Measurements from ENCODE around the gene CCDC83.
"Not testable (repeated sequence)": the region's sequence is repeated elsewhere in the genome, so short reads cannot be mapped to it uniquely, and the experiment has no call there.

Gene CCDC83

DNA sequence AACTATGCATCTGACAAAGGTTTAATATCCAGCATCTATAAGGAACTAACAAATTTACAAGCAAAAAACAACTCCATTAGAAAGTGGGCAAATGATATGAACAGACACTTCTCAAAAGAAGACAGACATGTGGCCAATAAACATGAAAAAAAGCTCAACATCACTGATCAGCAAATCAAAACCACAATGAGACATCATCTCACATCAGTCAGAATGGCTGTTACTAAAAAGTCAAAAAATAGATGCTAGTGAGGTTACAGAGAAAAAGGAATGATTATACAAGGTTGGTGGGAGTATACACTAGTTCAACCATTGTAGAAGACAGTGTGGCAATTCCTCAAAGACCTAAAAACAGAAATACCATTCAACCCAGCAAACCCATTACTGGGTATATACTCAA is 14.3 kb upstream of the CCDC83 start:
- DNase-seq, result not testable (repeated sequence)

- no peak for DNase-seq
These were observed 11.3 kb upstream of the CCDC83 start for GRCh38 chr11:85843929-85844328.

DNA sequence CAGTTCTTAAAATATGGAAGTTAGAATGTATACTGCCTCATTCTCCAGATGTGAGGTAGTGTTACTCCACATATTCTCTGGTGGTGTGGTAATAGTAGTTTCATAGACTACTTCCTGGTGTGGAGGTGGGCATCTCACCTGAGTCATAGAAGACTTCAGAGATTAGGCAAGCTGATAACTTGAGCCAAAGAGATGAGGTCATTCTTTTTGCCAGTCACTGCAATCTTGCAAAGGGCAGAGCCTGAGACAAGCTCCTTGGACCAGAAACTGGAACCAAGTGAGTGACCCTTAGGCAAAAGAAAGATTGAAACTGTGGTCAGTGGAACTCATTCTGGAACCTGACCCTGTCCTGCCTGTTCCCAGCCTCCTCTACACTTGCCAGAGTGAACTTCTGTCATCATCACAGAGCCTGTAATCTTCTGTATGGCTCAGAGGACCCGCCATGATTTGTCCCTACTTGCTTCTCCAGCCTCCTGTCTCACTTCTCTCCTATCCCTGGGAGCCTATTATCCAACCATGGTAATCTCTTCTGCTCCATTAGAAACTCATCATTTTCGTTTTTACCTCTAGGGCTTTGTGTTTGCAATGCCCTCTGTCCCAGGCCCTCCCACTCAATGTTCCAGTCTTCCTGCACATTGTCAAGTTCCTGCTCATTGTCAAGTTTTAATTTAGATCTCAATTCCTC is 10.6 kb upstream of the CCDC83 start:
- DNase-seq, result no peak

DNA sequence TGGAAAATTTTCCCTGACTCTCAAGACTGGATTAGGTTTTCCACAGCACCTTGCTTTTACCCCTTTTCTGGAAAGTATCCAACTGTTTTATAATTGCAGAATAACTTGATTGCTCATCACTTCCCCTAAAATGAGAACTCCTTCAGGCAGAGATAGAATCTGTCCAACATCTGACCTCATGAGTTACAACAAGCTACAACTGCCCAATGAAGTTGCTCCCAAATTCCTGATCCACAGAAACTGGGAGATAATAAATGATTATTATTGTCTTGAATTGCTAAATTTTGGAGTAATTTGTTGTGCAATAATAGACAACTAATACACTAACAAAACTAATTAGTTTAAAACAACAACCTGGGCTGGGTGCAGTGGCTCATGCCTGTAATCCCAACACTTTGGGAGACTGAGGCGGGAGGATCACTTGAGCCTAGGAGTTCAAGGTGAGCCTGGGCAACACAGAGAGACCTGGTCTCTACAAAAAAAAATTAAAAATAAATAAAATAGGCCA is 10.0 kb upstream of the CCDC83 start:
- DNase-seq, result no peak

DNA sequence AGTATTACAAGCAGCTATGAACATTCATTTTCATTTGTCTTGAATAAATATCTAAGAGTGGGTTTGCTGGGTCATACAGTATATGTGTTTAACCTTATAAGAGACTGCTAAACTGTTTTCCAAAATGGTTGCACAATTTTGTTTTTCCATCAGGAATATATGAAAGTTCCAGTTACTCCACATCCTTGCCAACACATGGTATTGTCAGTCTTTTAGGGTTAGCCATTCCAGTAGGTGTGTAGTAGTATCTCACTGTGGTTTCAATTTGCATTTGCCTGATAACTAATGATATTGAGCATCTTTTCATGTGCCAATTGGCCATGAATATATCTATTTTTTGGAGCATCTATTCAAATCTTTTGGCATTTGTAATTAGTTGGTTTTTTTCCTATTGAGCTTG is 7.7 kb upstream of the CCDC83 start:
- no peak for DNase-seq

DNA sequence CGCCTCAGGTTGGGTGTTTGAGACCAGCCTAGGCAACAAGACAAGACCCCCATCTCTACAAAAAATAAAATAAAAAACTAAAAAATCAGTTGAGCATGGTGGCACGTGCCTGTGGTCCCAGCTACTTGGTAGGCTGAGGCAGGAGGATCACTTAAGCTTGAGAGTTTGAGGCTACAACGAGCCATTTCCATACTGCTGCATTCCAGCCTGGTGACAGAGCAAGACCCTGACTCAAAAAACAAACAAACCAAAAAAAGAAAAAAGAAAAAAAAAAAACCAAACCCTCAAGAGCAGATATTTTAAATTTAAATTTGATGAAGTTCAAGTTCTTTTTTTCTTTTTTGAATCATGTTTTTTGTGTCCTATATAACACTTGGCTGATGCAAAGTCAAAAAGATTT is 7.2 kb upstream of the CCDC83 start:
- DNase-seq, result no peak

- no peak for DNase-seq
These were observed 6.6 kb upstream of the CCDC83 start for GRCh38 chr11:85848556-85848955.

DNA sequence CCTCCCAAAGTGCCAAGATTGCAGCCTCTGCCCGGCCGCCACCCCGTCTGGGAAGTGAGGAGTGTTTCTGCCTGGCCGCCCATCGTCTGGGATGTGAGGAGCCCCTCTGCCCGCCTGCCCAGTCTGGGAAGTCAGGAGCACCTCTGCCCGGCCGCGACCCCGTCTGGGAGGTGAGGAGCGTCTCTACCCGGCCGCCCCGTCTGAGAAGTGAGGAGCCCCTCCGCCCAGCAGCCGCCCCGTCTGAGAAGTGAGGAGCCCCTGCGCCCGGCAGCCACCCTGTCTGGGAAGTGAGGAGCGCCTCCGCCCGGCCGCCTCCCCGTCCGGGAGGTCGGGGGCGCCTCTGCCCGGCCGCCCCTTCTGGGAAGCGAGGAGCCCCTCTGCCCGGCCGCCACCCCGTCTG is 2.4 kb upstream of the CCDC83 start:
- DNase-seq, result not testable (repeated sequence)

DNA sequence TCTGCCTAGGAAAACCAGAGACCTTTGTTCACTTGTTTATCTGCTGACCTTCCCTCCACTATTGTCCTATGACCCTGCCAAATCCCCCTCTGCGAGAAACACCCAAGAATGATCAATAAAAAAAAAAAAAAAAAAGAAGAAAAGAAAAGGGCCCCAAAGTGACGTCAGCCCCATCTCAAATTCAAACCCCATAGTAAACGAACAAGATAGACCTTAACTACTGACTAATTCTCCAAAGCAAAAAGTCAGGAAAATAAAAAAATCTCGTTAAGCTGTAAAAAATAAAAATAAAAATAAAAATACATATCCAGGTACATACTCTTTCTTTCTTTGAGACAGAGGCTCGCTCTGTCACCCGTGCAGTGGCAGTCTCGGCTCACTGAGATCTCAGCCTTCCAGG is 1.6 kb upstream of the CCDC83 start:
- not testable (repeated sequence) for DNase-seq

GRCh38 chr11:85854212-85854556 is 999 bp upstream of the CCDC83 start:
- DNase-seq, result no peak

DNA sequence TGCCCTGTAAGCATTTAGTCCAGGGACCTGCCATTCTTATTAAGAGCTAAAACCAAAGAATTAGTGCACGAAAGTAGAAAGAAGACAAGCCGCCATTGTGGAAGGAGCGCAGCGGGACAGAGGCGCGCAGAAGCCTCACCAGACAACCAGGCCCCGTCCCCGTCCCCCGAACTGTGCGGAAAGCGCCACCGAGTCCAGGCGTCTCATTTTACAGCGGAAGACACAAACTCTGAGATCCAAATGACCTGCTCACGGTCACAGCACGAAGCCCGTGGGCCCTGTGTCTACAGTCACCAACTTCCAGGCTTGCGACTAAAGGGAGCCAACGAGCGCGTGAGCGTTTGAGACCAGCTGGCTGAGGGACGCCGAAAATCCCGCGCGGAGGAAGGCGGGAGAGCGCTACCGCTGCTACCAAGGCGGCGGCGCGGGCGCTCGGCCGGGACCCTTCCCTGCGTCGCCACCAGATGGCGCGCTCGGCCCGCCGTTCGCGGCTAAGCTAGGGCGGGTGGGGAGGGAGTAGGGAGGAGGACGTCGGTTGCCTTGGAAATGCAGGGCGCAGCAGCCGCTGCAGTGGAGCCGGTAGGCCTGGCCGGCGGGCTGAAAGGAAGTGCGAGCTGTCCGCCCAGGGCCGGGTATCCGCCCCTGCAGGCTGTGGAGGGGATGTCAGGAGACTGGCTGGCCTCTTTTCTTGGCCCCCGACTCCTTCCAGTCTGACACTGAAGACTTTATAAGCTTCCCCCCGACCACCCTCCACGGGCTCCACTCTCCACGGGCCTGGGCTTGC is 434 bp upstream of the CCDC83 start:
- DNase-seq, result peak; percentile 90 to 95

GRCh38 chr11:85857098-85857497 is 1.9 kb downstream of the CCDC83 start:
- no peak for DNase-seq

GRCh38 chr11:85859541-85859940 is 4.4 kb downstream of the CCDC83 start:
- not testable (repeated sequence) for DNase-seq

- DNase-seq, result no peak
These were observed 8.7 kb downstream of the CCDC83 start for GRCh38 chr11:85863855-85864254.

DNA sequence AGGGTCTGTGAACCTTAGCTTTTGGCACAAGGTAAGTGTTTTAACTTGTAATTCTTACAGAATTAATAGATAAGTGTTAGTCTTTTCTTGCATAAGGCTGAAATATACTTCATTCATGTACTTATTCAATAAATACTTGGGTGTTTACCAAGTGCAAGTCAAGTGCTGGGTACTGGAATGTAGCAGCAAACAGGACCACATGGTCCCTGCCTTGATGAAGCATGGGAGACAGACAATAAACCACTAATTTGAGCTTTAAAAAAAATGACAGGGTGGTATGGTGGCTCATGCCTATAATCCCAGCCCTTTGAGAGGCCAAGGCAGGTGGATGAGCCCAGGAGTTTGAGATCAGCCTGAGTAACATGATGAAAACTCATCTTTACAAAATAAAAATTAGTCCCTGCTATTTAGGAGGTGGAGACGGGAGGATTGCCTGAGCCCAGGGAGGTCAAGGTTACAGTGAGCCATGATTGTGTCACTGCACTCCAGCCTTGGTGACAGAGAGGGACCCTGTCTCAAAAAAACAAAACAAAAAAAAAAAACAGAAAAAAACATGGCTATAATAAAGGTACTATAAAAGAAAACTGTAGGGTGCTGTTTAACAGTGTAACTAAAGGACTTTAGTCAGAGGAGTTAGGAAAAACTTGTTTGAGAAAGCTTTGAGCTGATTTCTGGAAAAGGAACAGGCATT is 11.1 kb downstream of the CCDC83 start:
- no peak for DNase-seq

DNA sequence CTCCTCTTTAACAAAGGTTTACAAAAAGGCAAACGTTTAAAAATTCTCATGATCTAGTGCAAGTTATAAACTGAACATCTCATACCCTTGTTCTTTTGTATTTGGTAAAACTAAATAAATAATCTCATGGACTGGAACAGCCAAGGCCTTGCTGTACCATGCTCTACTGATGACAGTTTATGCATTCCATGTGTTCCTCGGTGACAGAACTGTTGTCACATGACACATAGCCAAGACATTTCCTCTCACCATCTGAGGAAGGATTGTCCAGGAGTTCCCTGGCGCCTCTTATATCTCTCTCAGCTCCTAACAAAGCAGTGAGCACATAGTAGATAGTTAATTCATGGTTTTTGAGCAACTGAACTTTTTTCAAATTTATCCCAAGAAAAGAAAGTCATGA is 12.6 kb downstream of the CCDC83 start:
- DNase-seq, result no peak

DNA sequence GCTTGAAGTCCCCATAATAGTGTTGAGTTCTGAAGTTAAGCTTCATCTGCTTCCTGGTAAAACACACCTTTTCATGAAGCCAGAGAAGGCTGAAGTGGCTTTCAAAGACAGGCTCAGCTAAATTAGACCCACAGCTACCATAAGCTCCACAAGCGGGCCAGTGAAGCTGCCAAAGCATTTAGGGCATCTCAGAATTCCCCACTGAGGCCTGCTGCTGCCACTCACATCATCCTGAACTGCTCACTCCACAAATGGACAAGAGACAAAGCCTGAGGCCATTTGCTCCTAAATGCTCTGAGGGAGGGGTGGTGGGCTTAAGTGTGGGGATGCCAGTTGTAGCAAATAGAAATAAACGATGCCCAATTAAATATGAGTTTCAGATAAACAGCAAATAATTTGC is 14.6 kb downstream of the CCDC83 start:
- no peak for DNase-seq

GRCh38 chr11:85874265-85874664 is 19.1 kb downstream of the CCDC83 start:
- DNase-seq, result no peak

DNA sequence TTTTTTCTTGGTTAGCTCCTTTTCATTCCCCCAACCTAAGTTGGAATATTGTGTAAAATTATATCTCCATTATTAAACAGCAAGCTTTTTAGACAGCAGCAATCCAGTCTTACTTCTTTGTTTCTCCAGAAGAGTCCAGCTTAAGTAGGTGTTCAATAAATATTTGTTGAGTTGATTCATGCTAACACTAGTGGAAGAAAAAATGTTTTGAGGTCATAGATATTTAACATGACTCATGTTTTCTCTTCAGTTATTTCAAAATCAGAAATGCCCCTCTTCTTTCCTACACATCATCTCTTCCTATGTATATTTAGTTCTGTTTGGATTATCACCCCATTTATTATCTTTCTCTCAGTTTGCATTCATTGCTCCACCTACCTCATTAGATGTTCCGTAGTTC is 20.3 kb downstream of the CCDC83 start:
- DNase-seq, result no peak

GRCh38 chr11:85884581-85885021 is 29.4 kb downstream of the CCDC83 start:
- DNase-seq, result no peak

DNA sequence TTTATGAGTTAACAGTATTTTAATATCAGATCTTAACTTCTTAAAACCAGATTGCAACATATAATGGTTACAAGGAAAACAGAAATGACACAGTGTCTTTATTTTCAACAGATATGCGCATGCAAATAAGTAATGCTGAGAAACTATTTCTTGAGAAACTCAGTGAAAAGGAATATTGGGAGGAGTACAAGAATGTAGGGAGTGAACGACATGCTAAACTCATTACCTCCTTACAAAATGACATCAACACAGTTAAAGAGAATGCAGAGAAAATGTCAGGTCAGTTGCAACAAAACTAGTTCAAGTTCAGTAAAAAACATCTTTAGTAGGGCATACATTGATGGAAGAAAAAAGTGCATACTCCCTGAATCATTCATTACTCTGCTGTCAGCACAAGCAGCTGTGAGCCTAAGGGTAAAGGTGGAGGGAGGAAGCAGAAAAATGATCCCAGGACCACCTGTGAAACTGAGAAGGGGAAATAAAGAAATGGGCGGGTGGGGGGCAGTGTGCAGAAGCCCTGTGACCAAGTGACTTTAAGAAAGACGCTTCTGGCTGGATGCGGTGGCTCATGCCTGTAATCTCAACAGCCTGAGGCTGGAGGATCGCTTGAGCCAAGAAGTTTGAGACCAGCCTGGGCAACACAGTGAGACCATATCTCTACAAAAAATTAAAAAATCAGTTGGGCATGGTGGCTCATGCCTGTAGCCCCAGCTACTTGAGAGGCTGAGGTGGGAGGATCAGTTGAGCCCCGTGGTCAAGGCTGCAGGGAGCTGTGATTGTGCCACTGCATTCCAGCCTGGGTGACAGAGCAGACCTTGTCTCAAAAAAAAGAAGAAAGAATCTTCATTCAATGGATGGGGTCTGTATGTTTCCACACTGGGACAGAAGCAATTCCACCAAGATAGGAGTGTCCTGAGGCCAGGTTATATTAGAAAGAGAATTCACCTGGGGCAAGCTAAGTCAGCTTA is 31.2 kb downstream of the CCDC83 start:
- DNase-seq, result no peak

- no peak for DNase-seq
These were observed 33.9 kb downstream of the CCDC83 start for GRCh38 chr11:85889108-85889507.
